CD4-positive, CD25-positive, alpha-beta regulatory T cell (primary cell): ENCODE data around the gene C11orf65. TPM values are rescaled to one million over a fixed set of nuclear protein-coding genes. Genes with fewer than 3 reads are reported as not detected.
A peak's percentile ranks its signal among the peaks of the same experiment; 100 is the strongest.
"Not testable (repeated sequence)": the region's sequence is repeated elsewhere in the genome, so short reads cannot be mapped to it uniquely, and the experiment has no call there.

Experiments
- ATAC-seq, 2 donors: fragments of 150-1000 bp; cut with Tn5 transposase; one replicate each; pipeline ENCODE4 v1.10.0; 2021; ENCODE audit warnings: low read depth in 2 of 2, moderate number of reproducible peaks in 2 of 2, moderate library complexity in 1 of 2
- DNase-seq, 3 donors: peaks; one replicate each; pipeline versions ENCODE4 v3.0.0 to v3.0.0-alpha.2; 2012 to 2022; ENCODE audit warnings: mixed read lengths in 1 of 3
- H3K27ac ChIP-seq: one replicate; pipeline ENCODE4 v1.7.0; 2013; ENCODE audit warnings: mild to moderate bottlenecking, low read length; ENCODE audit not compliant: insufficient read depth, poor library complexity, severe bottlenecking
- H3K27me3 ChIP-seq: one replicate; pipeline ENCODE4 v1.7.0; 2013; ENCODE audit warnings: low read length; ENCODE audit not compliant: control insufficient read depth, insufficient read depth
- H3K36me3 ChIP-seq: one replicate; pipeline ENCODE4 v1.7.0; 2013; ENCODE audit warnings: mild to moderate bottlenecking, low read length, moderate library complexity; ENCODE audit not compliant: control insufficient read depth, insufficient read depth
- H3K4me1 ChIP-seq: 2 replicates; pipeline ENCODE4 v1.7.0; 2013; ENCODE audit warnings: mild to moderate bottlenecking, low read length; ENCODE audit not compliant: insufficient read depth, control insufficient read depth, poor library complexity, severe bottlenecking
- H3K4me3 ChIP-seq: one replicate; pipeline ENCODE4 v1.7.0; 2013; ENCODE audit warnings: low read depth, mild to moderate bottlenecking, low read length, moderate library complexity
- H3K9me3 ChIP-seq, 2 experiments: 1 replicate in 1 of 2; 2 replicates in 1 of 2; pipeline ENCODE4 v1.7.0; 2013; ENCODE audit warnings: low read length in 2 of 2, mild to moderate bottlenecking in 1 of 2, moderate library complexity in 1 of 2; ENCODE audit not compliant: control insufficient read depth in 2 of 2
- H3K27ac Mint-ChIP-seq, 3 donors: one replicate each; pipeline ENCODE4 v1.8.0; 2020 to 2022; ENCODE audit warnings: mild to moderate bottlenecking in 3 of 3, mixed read lengths in 3 of 3, moderate library complexity in 2 of 3
- H3K27me3 Mint-ChIP-seq: one replicate; pipeline ENCODE4 v1.8.0; 2022; ENCODE audit warnings: mild to moderate bottlenecking, mixed read lengths
- H3K36me3 Mint-ChIP-seq: one replicate; pipeline ENCODE4 v1.8.0; 2020; ENCODE audit warnings: mixed read lengths
- H3K4me1 Mint-ChIP-seq, 4 donors: one replicate each; pipeline ENCODE4 v1.8.0; 2020 to 2022; ENCODE audit warnings: mixed read lengths in 4 of 4, mild to moderate bottlenecking in 1 of 4
- H3K4me3 Mint-ChIP-seq, 4 donors: one replicate each; pipeline ENCODE4 v1.8.0; 2020 to 2022; ENCODE audit warnings: mild to moderate bottlenecking in 4 of 4, mixed read lengths in 4 of 4, moderate library complexity in 3 of 4
- H3K9me3 Mint-ChIP-seq, 7 donors: one replicate each; pipeline ENCODE4 v1.8.0; 2020 to 2022; ENCODE audit warnings: mixed read lengths in 7 of 7, mild to moderate bottlenecking in 3 of 7, moderate library complexity in 2 of 7
- polyA plus RNA-seq, 4 donors: library from polyadenylated mRNA; unstranded; fragments of 300-500 nt; fragmentation: Illumina TruSeq; gene quantifications; one replicate each; pipeline ENCODE4 v1.2.3, GENCODE V29; 2021
- total RNA-seq: library from RNA; stranded (reverse); gene quantifications from one replicate; pipeline ENCODE4 v1.2.3, GENCODE V29; 2022

The C11orf65 gene
- total and polyA plus RNA-seq, 5 donors from 2014 or later, result 0.37 to 1.4 (median 0.56) TPM

- no peaks in the 10 kb centered on the region for H3K4me1 ChIP-seq
- ATAC-seq (no peak), DNase-seq (no peak)
- Mint-ChIP-seq H3K4me3 (no peak overlapping the region), H3K9me3 (no peaks in the 10 kb centered on the region), H3K27me3 (no peaks in the 10 kb centered on the region), H3K4me1 (peaks cover 0 to 4% (median 0%) of the 10 kb centered on the region in 4 donors), H3K36me3 (no peaks in the 10 kb centered on the region), H3K27ac (no peak overlapping the region)
- no peaks in the 10 kb centered on the region for H3K27me3 ChIP-seq
- H3K36me3 ChIP-seq, result no peaks in the 10 kb centered on the region
- no peaks in the 10 kb centered on the region for H3K9me3 ChIP-seq
- no peak overlapping the region for H3K4me3 ChIP-seq
- no peak overlapping the region for H3K27ac ChIP-seq
Measured at GRCh38 chr11:108392353-108392752, 75.0 kb downstream of the C11orf65 start.

- Histone ChIP-seq H3K36me3 (no peaks in the 10 kb centered on the region), H3K27ac (no peak overlapping the region), H3K27me3 (no peaks in the 10 kb centered on the region), H3K4me1 (no peaks in the 10 kb centered on the region), H3K9me3 (no peaks in the 10 kb centered on the region), H3K4me3 (no peak overlapping the region)
- Mint-ChIP-seq H3K4me3 (no peak overlapping the region), H3K9me3 (no peaks in the 10 kb centered on the region), H3K27ac (no peak overlapping the region), H3K4me1 (peaks cover 0 to 4% (median 0%) of the 10 kb centered on the region in 4 donors), H3K36me3 (no peaks in the 10 kb centered on the region), H3K27me3 (no peaks in the 10 kb centered on the region)
- no peak for DNase-seq
- no peak for ATAC-seq
Measured at GRCh38 chr11:108388576-108388975, 78.8 kb downstream of the C11orf65 start.

GRCh38 chr11:108373505-108373904 lies 93.8 kb downstream of the C11orf65 start:
- H3K4me3 Mint-ChIP-seq, H3K27ac ChIP-seq, H3K27ac Mint-ChIP-seq, H3K27me3 Mint-ChIP-seq, H3K9me3 ChIP-seq, DNase-seq, H3K4me1 ChIP-seq, H3K36me3 ChIP-seq, ATAC-seq, H3K4me3 ChIP-seq, H3K4me1 Mint-ChIP-seq, H3K27me3 ChIP-seq, H3K9me3 Mint-ChIP-seq: not testable (repeated sequence)
- peaks cover 14% of the 10 kb centered on the region for H3K36me3 Mint-ChIP-seq

GRCh38 chr11:108370990-108371389 lies 96.3 kb downstream of the C11orf65 start:
- ATAC-seq, result no peak
- Mint-ChIP-seq H3K4me3 (no peak overlapping the region), H3K36me3 (peaks cover 29% of the 10 kb centered on the region), H3K4me1 (no peaks in the 10 kb centered on the region), H3K9me3 (peaks cover 0 to 6% (median 2%) of the 10 kb centered on the region in 7 donors), H3K27me3 (no peaks in the 10 kb centered on the region), H3K27ac (no peak overlapping the region)
- Histone ChIP-seq H3K36me3 (peaks cover 15% of the 10 kb centered on the region), H3K27me3 (no peaks in the 10 kb centered on the region), H3K9me3 (no peaks in the 10 kb centered on the region), H3K27ac (no peak overlapping the region), H3K4me3 (no peak overlapping the region), H3K4me1 (no peaks in the 10 kb centered on the region)
- DNase-seq, result no peak

- Mint-ChIP-seq H3K36me3 (peaks cover 30% of the 10 kb centered on the region), H3K27ac (no peak overlapping the region), H3K4me3 (no peak overlapping the region), H3K4me1 (no peaks in the 10 kb centered on the region), H3K9me3 (peaks cover 0 to 6% (median 2%) of the 10 kb centered on the region in 7 donors), H3K27me3 (no peaks in the 10 kb centered on the region)
- no peak overlapping the region for H3K27ac ChIP-seq
- ATAC-seq, result no peak
- peaks cover 20% of the 10 kb centered on the region for H3K36me3 ChIP-seq
- no peaks in the 10 kb centered on the region for H3K27me3 ChIP-seq
- no peak overlapping the region for H3K4me3 ChIP-seq
- no peaks in the 10 kb centered on the region for H3K9me3 ChIP-seq
- H3K4me1 ChIP-seq, result no peaks in the 10 kb centered on the region
- DNase-seq, result no peak
Measured at GRCh38 chr11:108370315-108370714, 97.0 kb downstream of the C11orf65 start.

- H3K36me3 ChIP-seq, result peaks cover 32% of the 10 kb centered on the region
- H3K4me1 Mint-ChIP-seq, result no peaks in the 10 kb centered on the region
Measured at GRCh38 chr11:108369064-108369463, 98.3 kb downstream of the C11orf65 start.

GRCh38 chr11:108368134-108368533 lies 99.2 kb downstream of the C11orf65 start:
- H3K4me1 Mint-ChIP-seq, result no peaks in the 10 kb centered on the region
- no peaks in the 10 kb centered on the region for H3K9me3 ChIP-seq

More at GRCh38 chr11:108369064-108369463, 98.3 kb downstream of the C11orf65 start:
- Mint-ChIP-seq H3K4me3 (no peak overlapping the region), H3K9me3 (peaks cover 0 to 6% (median 0%) of the 10 kb centered on the region in 7 donors), H3K36me3 (peaks cover 41% of the 10 kb centered on the region), H3K27me3 (no peaks in the 10 kb centered on the region), H3K27ac (peak overlapping the region in 2 of 3 donors; percentile 38 to 59)
- Histone ChIP-seq H3K4me3 (no peak overlapping the region), H3K4me1 (no peaks in the 10 kb centered on the region), H3K27me3 (no peaks in the 10 kb centered on the region), H3K9me3 (no peaks in the 10 kb centered on the region), H3K27ac (no peak overlapping the region)
- DNase-seq, result no peak
- ATAC-seq, result no peak

GRCh38 chr11:108364159-108364558 lies 103.2 kb downstream of the C11orf65 start:
- Histone ChIP-seq H3K27me3 (no peaks in the 10 kb centered on the region), H3K9me3 (no peaks in the 10 kb centered on the region), H3K27ac (no peak overlapping the region), H3K4me1 (no peaks in the 10 kb centered on the region), H3K4me3 (no peak overlapping the region), H3K36me3 (peaks cover 40% of the 10 kb centered on the region)
- H3K4me3 Mint-ChIP-seq, result no peak overlapping the region
- peaks cover 0 to 4% (median 0%) of the 10 kb centered on the region in 7 donors for H3K9me3 Mint-ChIP-seq
- no peaks in the 10 kb centered on the region for H3K27me3 Mint-ChIP-seq
- H3K27ac Mint-ChIP-seq, result peak overlapping the region in 1 of 3 donors; percentile 7
- no peaks in the 10 kb centered on the region for H3K4me1 Mint-ChIP-seq
- DNase-seq, result no peak
- ATAC-seq, result no peak
- H3K36me3 Mint-ChIP-seq, result peaks cover 38% of the 10 kb centered on the region

More at GRCh38 chr11:108368134-108368533, 99.2 kb downstream of the C11orf65 start:
- H3K36me3 Mint-ChIP-seq, result peaks cover 44% of the 10 kb centered on the region
- peaks cover 0 to 2% (median 0%) of the 10 kb centered on the region in 7 donors for H3K9me3 Mint-ChIP-seq
- Histone ChIP-seq H3K27ac (no peak overlapping the region), H3K4me3 (no peak overlapping the region), H3K4me1 (no peaks in the 10 kb centered on the region), H3K36me3 (peaks cover 39% of the 10 kb centered on the region), H3K27me3 (no peaks in the 10 kb centered on the region)
- ATAC-seq (no peak), DNase-seq (no peak)
- H3K27ac Mint-ChIP-seq, result peak overlapping the region in 1 of 3 donors; percentile 5
- no peaks in the 10 kb centered on the region for H3K27me3 Mint-ChIP-seq
- no peak overlapping the region for H3K4me3 Mint-ChIP-seq
